Activated CD8-positive, alpha-beta memory T cell treated with anti-CD3 and anti-CD28 coated beads, Interleukin-2, amount 50 U/mL, for 24 hours (primary cell): ENCODE data around the gene NPFF.
"Not testable (repeated sequence)": the region's sequence is repeated elsewhere in the genome, so short reads cannot be mapped to it uniquely, and the experiment has no call there.

Source experiments
- DNase-seq: peaks from one replicate; pipeline ENCODE4 v3.0.0-alpha.2; 2020; ENCODE audit errors: extremely low read depth

NPFF gene

GRCh38 chr12:53496752-53497032, 10.6 kb downstream of the NPFF start:
- DNase-seq, result no peak

GRCh38 chr12:53495903-53496751, 11.2 kb downstream of the NPFF start:
- DNase-seq, result no peak

GRCh38 chr12:53493610-53494391, 13.5 kb downstream of the NPFF start:
- DNase-seq, result no peak

GRCh38 chr12:53492830-53493609, 14.3 kb downstream of the NPFF start:
- peak; percentile 60 for DNase-seq

GRCh38 chr12:53492188-53492587, 15.1 kb downstream of the NPFF start:
- DNase-seq, result no peak

- no peak for DNase-seq
These were observed 17.9 kb downstream of the NPFF start for GRCh38 chr12:53489242-53489864.

- no peak for DNase-seq
These were observed 20.4 kb downstream of the NPFF start for GRCh38 chr12:53486736-53487487.

- DNase-seq, result no peak
These were observed 21.1 kb downstream of the NPFF start for GRCh38 chr12:53485955-53486735.

GRCh38 chr12:53484686-53485575, 22.4 kb downstream of the NPFF start:
- DNase-seq, result no peak

- DNase-seq, result no peak
These were observed 23.3 kb downstream of the NPFF start for GRCh38 chr12:53483979-53484377.

GRCh38 chr12:53483225-53483978, 23.9 kb downstream of the NPFF start:
- no peak for DNase-seq

GRCh38 chr12:53482626-53483168, 24.6 kb downstream of the NPFF start:
- DNase-seq, result no peak

GRCh38 chr12:53481939-53482586, 25.2 kb downstream of the NPFF start:
- DNase-seq, result no peak

- not testable (repeated sequence) for DNase-seq
These were observed 25.8 kb downstream of the NPFF start for GRCh38 chr12:53481458-53481857.

- no peak for DNase-seq
These were observed 26.5 kb downstream of the NPFF start for GRCh38 chr12:53480491-53481442.

- DNase-seq, result no peak
These were observed 28.0 kb downstream of the NPFF start for GRCh38 chr12:53479331-53479730.

- DNase-seq, result no peak
These were observed 28.4 kb downstream of the NPFF start for GRCh38 chr12:53478865-53479264.
